ENCODE data around the gene CASK.
"Not testable (repeated sequence)": the region's sequence is repeated elsewhere in the genome, so short reads cannot be mapped to it uniquely, and the experiment has no call there.

The CASK gene

DNA sequence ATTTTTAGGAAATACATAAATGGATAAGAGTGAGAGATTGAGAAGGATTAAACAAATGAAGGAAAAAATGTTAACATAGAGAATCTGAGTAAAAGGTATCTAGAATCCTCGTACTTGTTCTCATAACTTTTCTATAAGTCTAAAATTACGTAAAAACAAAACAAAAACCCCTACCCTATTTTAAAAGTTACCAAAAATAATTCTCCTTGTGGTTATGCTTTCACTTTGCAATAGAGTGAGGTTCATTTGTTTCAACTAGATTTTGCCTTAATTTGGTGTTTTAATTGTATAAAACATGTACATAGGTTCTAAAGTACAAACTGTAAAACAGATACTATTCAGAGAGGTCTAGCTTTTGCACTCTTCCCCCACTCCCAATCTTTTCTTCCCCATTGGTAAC lies 238.4 kb downstream of the CASK start:
- DNase-seq: no peak
- Histone ChIP-seq H4K20me1 (ENCODE audit: insufficient read depth, low read length) (no peaks in the 10 kb centered on the region), H3K36me3 (ENCODE audit: insufficient read depth, low read length) (peaks cover 4% of the 10 kb centered on the region; the same call in 1 of the 2 replicates), H3K4me2 (ENCODE audit: insufficient read depth, low read length) (no peak overlapping the region), H3K4me1 (ENCODE audit: insufficient read depth, low read length) (no peaks in the 10 kb centered on the region), H3K9me3 (ENCODE audit: insufficient read depth, low read length, severe bottlenecking) (no peaks in the 10 kb centered on the region), H2AFZ (ENCODE audit: low read depth, low read length) (no peak overlapping the region), H3K27me3 (ENCODE audit: insufficient read depth, low read length, poor library complexity) (no peaks in the 10 kb centered on the region), H3K79me2 (ENCODE audit: insufficient read depth, low read length) (no peaks in the 10 kb centered on the region), H3K27ac (ENCODE audit: low read length) (no peak overlapping the region), H3K4me3 (ENCODE audit: low read depth in 1 of 2, low read length in 2 of 2) (no peak overlapping the region), H3K9ac (ENCODE audit: low read depth, low read length) (no peak overlapping the region)
- no peak for ATAC-seq (ENCODE audit: insufficient read depth, low read depth)
- TF ChIP-seq CTCF (IDR thresholded peaks at IDR 0.05; ENCODE audit: borderline replicate concordance, extremely low read depth, low read length, poor library complexity, severe bottlenecking): no peak
- TF ChIP-seq EZH2 (IDR thresholded peaks at IDR 0.05; ENCODE audit: borderline replicate concordance, low read depth, low read length, severe bottlenecking): no peak

DNA sequence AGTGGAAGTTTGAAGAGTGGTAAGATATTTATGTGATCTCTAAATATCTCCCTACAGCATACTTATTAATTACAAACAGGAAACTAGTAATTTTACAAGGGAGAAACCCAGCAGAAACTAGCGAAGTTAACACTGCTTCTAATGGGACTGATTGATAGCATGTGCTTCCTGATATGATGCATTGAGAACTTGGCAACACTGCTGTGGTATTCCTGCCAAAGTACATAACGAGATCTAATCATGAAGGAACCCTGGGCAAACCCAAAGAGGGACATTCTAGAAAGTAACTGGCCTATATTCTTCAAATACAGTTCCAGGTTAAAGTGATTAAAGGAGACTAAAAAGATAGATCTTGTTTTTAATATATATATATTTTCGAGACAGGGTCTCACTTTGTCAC lies 239.2 kb downstream of the CASK start:
- H3K9ac ChIP-seq (ENCODE audit: low read depth, low read length): no peak overlapping the region
- no peak for ATAC-seq (ENCODE audit: insufficient read depth, low read depth)
- DNase-seq: no peak
- no peaks in the 10 kb centered on the region for H3K4me1 ChIP-seq (ENCODE audit: insufficient read depth, low read length)
- TF ChIP-seq EZH2 (IDR thresholded peaks at IDR 0.05; ENCODE audit: borderline replicate concordance, low read depth, low read length, severe bottlenecking) (no peak), CTCF (IDR thresholded peaks at IDR 0.05; ENCODE audit: borderline replicate concordance, extremely low read depth, low read length, poor library complexity, severe bottlenecking) (no peak)
- H3K27me3 ChIP-seq (ENCODE audit: insufficient read depth, low read length, poor library complexity): no peaks in the 10 kb centered on the region
- H3K4me3 ChIP-seq (ENCODE audit: low read depth in 1 of 2, low read length in 2 of 2): no peak overlapping the region
- H3K9me3 ChIP-seq (ENCODE audit: insufficient read depth, low read length, severe bottlenecking): no peaks in the 10 kb centered on the region
- H3K27ac ChIP-seq (ENCODE audit: low read length): no peak overlapping the region
- no peaks in the 10 kb centered on the region for H4K20me1 ChIP-seq (ENCODE audit: insufficient read depth, low read length)
- no peak overlapping the region for H3K4me2 ChIP-seq (ENCODE audit: insufficient read depth, low read length)
- peaks cover 4% of the 10 kb centered on the region; the same call in 1 of the 2 replicates for H3K36me3 ChIP-seq (ENCODE audit: insufficient read depth, low read length)
- H3K79me2 ChIP-seq (ENCODE audit: insufficient read depth, low read length): no peaks in the 10 kb centered on the region
- no peak overlapping the region for H2AFZ ChIP-seq (ENCODE audit: low read depth, low read length)

GRCh38 chrX:41677183-41678060 lies 245.9 kb downstream of the CASK start:
- Histone ChIP-seq H4K20me1 (ENCODE audit: insufficient read depth, low read length) (no peaks in the 10 kb centered on the region), H3K9me3 (ENCODE audit: insufficient read depth, low read length, severe bottlenecking) (no peaks in the 10 kb centered on the region), H3K27me3 (ENCODE audit: insufficient read depth, low read length, poor library complexity) (no peaks in the 10 kb centered on the region), H3K27ac (ENCODE audit: low read length) (no peak overlapping the region), H3K9ac (ENCODE audit: low read depth, low read length) (no peak overlapping the region), H3K4me1 (ENCODE audit: insufficient read depth, low read length) (no peaks in the 10 kb centered on the region), H3K36me3 (ENCODE audit: insufficient read depth, low read length) (no peaks in the 10 kb centered on the region), H3K4me3 (ENCODE audit: low read depth in 1 of 2, low read length in 2 of 2) (no peak overlapping the region), H2AFZ (ENCODE audit: low read depth, low read length) (no peak overlapping the region), H3K79me2 (ENCODE audit: insufficient read depth, low read length) (no peaks in the 10 kb centered on the region), H3K4me2 (ENCODE audit: insufficient read depth, low read length) (no peak overlapping the region)
- TF ChIP-seq EZH2 (IDR thresholded peaks at IDR 0.05; ENCODE audit: borderline replicate concordance, low read depth, low read length, severe bottlenecking) (no peak), CTCF (IDR thresholded peaks at IDR 0.05; ENCODE audit: borderline replicate concordance, extremely low read depth, low read length, poor library complexity, severe bottlenecking) (no peak)
- ATAC-seq (ENCODE audit: insufficient read depth, low read depth) (no peak), DNase-seq (no peak)

DNA sequence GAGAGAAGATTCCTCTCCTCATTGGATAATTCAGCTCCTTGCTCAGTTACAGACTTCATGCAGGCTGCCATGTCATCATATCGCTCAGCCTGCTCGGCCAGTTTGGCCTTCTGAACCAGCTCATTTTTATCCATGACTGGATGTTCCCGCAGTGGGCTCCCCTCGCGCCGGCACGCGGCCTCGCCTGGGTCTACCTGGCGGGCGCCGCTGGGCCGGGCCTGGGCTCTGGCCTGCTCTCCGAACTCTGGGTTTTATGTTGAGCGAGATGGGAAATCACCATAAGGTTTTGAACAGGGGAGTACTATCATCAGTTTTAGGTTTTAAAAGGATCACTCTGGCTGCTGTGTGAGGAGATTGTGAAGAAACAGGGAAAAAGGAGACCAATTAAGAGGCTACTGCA lies 247.0 kb downstream of the CASK start:
- ATAC-seq (ENCODE audit: insufficient read depth, low read depth); H4K20me1 ChIP-seq (ENCODE audit: insufficient read depth, low read length); H3K27ac ChIP-seq (ENCODE audit: low read length); H3K4me1 ChIP-seq (ENCODE audit: insufficient read depth, low read length); H3K79me2 ChIP-seq (ENCODE audit: insufficient read depth, low read length); H3K4me3 ChIP-seq (ENCODE audit: low read depth in 1 of 2, low read length in 2 of 2); H3K27me3 ChIP-seq (ENCODE audit: insufficient read depth, low read length, poor library complexity); H3K4me2 ChIP-seq (ENCODE audit: insufficient read depth, low read length); H3K9ac ChIP-seq (ENCODE audit: low read depth, low read length); DNase-seq; H3K9me3 ChIP-seq (ENCODE audit: insufficient read depth, low read length, severe bottlenecking); H3K36me3 ChIP-seq (ENCODE audit: insufficient read depth, low read length); H2AFZ ChIP-seq (ENCODE audit: low read depth, low read length): not testable (repeated sequence)

Measured in DND-41 (cell line).